ENCODE data around the gene QRFP.
"Not testable (repeated sequence)": the region's sequence is repeated elsewhere in the genome, so short reads cannot be mapped to it uniquely, and the experiment has no call there.

The QRFP gene

DNA sequence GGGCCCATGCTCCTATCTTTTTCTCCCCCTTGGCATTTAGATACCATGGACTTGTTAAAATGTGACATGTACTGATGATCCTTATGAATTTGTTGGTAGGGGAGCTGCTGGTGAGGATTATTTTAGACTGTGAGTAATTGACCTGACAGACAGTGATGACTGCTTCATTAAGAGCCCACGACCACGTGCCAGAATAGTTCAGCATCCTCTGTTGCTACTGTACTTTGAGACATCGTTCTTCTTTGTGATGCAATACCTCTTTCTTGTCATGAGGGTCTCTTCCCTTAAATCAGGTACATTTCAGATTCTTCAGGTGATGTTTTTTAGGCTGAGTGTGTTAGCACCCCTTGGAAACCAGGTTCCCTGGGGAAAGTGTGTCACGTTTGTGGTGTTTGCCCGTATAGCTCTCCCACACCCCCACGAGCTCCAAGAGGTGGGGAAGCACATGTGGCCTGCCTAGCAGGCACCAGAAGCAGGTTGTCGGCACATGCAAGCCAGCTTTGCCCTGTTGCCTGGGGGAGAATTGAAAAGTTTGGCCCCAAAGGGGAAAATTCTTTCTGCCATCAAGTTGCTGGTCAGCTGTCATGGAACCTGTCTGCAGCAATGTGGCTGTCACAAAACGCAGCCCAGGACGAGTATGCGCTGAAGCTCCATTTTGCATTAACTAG is 25.1 kb downstream of the QRFP start:
- DNase-seq (ENCODE audit: low read depth), result no peak

DNA sequence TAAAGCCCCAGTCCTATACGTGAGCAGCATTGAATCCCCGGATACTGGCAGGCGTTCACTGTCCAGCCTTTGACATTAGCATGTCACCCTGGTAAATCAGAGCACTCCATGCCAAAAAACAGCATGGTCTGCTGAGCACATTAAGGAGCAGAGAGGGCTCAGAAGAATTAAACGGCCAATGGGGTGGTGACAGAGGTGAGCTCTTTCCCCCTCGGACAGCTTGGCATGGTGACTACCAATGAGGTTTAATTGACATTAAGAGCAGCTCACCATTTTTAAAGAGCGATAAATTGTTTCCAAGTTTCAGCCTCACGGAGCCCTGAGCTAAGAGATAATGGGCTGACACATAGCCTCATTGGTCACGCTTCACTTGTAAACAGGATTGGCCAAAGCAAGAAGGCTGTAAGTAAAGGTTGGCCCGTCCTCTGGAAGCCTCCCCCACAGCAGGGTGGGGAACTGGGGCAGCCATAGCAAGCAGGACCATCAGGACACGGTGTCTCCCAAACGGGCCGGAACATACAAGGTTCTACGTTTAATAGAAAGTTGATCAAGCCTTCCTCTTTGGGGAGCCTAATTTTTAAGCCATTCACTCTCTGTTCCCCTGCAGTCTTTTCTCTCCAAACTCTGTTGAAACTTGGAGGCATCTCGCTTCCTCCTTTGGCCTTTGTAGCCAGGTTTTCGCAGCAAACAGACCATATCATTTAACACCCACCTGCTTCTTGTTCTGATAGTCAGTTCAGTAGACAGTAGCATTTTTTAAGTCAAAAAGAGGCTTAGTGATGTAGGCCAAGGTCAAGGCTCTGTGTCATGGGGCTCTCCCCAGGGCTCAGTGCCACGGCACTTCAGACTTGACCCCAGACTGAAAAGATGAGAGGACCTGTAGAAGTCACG is 25.9 kb downstream of the QRFP start:
- DNase-seq (ENCODE audit: low read depth), result no peak

DNA sequence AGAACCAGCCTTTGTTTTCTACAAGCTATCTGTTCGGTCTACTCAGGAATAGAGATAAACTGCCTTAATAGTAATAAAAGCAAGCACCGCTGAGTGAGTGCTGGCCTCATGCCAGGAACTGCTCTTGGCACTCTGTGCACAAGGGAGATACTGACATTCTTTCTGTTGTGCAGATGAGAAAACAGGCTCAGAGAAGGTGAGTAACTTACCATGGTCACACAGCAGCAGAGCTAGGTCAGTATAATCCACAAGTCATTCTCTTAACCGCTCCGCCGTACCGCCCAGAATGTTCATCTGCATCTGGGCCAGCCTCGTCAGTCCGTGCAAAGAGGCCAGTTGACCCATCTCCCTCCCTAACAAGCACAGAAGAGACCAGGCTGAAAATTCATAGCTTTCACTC is 27.4 kb downstream of the QRFP start:
- DNase-seq (ENCODE audit: low read depth), result no peak

DNA sequence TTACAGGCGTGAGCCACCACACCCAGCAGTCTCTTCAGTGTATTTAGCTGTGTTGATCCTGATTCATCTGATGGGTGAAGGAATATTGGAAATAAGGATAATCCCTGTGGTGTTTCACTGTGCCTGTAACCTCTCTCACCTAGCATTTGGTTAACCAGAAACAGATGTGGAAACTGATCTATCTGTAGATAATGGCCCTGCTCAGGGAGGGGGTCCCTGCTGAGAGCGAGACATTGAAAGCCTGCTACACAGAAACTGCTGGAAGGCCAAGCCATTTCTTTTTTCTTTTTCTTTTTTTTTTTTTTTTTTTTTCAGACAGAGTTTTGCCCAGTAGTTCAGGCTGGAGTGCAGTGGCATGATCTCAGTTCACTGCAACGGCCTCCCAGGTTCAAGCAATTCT is 28.4 kb downstream of the QRFP start:
- no peak for DNase-seq (ENCODE audit: low read depth)

DNA sequence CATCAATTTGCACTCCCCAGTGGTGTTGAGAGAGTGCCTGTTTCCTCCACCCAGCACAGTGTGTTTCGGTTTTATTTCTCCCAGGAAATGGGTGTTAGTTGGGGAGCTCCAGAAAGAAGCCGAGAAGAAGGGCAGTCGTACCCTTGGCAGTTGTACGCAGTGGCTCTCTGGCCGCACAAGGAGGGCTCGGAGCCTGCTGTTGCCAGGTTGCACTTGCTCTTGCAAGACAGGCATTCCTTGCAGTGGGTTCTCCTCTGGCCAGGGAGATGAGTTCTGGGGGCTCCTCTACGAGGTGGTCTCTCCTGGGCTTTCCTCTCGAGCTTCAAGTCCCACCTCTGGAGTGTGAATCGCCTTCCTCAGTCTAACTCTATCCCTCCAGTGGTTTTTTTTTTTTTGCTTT is 29.1 kb downstream of the QRFP start:
- DNase-seq (ENCODE audit: low read depth), result no peak

DNA sequence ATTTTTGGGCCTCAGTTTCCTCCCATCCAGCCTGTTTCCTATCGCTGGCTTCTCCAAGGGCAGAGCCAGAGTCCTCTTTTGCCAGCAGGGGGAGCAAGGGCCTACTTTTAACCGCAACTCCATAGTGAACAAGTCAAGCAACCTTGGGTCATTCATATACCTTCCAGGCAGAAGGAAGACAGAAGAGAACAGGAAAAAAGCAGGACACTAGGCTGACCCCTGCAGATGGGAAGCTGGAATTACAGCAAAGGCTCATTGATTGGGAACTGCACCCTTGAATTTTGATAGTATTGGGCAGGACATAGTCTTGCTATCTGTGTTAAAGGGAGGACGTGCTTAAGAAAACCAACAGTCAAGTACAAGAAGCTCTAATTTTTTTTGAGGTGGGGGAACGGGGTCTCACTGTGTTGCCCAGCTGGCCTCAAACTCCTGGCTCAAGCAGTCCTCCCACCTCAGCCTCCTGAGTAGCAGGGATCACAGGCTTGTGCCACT is 30.1 kb downstream of the QRFP start:
- DNase-seq (ENCODE audit: low read depth), result peak; percentile 97

DNA sequence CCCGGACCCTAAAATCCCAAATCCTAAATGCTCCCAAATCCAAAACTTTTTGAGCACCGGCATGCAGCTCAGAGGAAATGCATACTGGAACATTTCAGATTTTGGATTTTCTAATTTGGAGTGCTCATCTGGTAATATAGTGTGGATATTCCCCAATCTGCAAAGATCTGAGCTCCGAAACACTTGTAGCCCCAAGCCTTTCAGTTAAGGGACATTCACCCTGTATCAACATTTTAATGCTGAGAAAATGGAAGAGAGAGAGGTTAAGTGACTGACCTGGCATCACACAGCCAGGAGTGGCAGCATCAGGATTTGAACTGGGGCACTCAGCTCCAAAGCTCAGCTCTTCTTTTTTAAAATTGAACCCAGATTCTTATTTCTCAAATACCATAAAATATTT is 30.7 kb downstream of the QRFP start:
- no peak for DNase-seq (ENCODE audit: low read depth)

DNA sequence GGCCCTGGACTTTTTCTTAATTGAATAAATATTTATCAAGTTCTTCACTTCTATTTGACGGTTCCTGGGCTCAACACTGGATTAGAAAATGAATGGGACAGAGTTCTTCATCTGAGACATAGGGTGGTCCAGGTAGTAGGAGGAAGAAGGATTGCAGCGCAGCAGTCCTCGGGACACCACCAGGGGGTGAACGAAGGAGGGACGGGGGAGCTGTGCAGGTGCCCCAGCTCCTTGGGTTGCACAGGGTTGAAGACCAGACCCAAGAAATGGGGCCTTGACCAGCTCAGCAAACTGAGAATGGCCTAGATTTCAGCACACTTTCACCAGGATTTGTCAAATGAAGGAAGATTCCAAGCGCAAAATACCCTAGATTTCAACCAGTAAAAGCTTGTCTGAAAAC is 32.1 kb downstream of the QRFP start:
- DNase-seq (ENCODE audit: low read depth), result no peak

DNA sequence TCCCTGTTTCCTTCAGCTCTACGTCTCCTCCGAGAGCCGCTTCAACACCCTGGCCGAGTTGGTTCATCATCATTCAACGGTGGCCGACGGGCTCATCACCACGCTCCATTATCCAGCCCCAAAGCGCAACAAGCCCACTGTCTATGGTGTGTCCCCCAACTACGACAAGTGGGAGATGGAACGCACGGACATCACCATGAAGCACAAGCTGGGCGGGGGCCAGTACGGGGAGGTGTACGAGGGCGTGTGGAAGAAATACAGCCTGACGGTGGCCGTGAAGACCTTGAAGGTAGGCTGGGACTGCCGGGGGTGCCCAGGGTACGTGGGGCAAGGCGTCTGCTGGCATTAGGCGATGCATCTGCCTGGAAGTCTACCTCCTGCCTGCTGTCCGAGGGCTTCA is 33.9 kb downstream of the QRFP start:
- no peak for DNase-seq (ENCODE audit: low read depth)

DNA sequence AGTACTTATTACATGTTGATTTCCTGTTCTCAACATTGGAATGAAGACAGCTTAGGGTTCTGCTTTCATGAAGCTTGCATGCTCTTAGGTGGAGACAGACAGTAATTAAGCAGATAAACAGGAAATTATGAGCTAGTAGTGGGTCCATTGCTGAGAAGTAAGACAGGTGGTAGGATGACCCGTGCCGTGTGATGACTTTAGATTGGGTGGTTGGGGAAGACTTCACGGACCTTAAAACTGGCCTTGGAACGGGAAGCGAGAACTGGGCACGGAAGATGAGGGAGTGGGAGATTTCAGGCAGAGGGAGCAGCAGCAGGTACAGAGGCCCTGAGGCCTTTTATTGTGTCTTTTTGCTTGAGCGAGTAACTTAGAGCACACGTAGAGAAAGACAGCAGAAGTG is 34.4 kb downstream of the QRFP start:
- no peak for DNase-seq (ENCODE audit: low read depth)

DNA sequence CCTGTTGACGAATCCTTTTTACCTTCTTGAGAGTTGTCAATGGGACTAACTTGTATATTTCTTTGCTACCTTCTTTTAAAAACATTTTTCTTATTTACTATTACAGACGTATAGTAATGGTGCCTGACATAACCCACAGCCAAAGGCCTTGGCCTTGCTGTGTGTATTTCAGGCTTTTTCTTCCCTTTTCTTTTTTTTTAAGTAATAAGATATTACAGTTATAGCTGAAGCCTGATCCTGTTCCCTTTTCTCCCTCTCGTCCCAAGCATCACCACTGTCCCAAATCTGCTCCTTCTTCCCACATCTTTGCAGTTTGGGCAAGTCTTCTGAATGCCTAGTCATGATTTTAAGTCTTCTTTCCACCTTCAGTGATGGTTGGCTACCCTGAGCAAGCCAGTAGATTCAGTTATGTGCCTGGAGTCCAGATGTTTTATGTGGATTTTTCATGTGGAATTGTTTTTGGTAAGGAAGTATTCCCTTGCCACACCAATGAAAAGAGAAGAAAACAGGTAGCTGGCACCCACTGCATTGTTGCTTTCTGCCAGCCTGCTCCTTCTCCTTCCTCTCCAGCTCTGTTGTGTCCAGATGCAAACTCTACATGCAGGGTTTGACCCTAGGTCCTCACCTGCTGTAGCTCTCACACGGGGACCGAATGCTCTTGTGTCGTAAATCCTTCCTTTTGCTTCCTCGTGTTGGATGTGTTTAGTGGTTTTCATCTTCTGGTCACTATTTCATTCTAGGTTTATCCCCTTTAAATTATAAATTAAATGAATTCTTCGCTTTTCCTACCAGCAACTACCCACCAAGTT is 35.0 kb downstream of the QRFP start:
- no peak for DNase-seq (ENCODE audit: low read depth)

DNA sequence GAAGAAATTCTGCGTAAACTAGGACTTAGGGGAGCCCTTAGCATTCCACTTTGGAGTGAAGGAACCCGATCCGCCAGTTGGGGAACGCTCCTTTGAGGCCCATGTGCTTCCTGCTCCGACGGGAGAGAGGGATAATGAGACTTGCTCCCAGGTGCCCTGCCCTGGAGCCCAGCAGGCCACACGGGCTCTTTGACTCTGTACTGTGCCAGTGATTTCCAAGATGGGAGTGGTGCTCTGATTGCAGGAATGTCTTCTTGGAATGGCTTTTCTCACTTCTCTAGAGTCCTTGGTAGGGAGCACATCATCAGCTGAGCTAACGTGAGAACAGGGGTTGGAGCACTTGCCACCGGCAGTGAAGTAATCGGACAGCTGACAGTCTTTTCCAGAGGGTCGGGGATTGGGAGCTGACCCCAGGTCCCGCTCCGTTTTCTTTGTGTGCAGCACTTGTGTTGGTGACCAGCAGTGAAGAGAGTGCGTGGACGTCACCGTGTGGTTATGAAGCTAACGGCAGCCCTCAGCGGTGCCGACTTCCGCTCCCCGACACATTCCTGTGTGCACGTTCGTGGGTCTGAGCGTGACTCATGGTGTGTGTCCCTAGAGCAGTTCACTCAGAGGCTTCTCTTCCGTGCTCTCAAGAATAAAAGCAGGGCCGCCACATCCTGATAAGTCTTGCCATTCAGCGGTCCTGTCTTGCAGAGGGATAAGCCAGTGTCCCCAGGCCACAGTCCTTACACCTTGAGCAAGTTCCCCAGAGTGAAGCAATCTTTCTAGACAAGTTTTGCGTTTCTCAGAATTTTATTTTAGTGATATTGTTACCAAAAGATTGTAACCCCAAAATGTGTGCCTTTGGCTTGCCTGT is 35.9 kb downstream of the QRFP start:
- DNase-seq (ENCODE audit: low read depth), result peak; percentile 99

DNA sequence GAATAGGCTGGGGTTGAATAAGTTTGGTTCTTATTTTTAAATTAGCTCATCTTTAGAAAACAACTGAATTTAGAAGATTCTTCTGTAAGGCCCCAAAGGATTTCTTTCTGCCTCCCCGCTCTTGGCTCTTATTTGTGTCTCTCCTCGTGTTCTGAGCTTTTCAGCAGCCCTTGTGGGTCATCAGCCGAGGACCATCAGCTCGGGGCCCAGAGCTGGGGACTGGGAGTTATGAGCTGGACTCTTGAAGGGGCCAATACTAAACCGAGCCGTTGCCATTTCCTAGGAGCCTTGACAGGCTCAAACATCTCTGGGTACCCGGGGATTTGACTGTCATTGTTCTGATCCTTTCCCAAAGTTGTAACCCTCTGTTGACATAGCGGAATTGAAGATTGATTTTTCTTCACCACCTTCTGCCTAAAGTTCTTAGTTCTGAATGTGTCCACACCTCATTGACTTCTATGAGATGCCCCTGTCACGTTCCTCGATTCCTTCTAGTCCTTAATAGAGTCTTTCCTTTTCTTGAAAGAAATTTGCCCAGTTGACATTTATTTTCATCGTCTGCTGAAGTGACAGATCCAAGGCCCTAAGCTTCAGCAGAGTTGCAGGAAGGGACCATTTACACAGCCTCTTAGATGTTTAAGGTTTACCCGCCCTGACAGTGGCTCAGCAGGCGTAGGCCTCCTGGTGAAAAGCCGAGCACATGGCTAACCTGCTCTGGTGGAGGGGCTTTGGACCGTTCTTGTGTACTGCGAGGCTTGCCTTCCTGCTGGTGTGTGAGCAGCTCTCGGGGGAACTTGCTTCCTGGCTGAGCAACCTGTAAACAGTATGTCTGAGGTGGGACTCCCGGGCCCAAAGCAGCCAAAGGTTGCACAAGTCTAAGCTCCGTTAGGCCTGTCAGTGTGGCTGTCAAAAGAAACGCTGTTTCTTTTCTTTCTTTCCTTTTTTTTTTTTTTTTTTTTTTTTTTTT is 37.6 kb downstream of the QRFP start:
- DNase-seq (ENCODE audit: low read depth), result no peak

DNA sequence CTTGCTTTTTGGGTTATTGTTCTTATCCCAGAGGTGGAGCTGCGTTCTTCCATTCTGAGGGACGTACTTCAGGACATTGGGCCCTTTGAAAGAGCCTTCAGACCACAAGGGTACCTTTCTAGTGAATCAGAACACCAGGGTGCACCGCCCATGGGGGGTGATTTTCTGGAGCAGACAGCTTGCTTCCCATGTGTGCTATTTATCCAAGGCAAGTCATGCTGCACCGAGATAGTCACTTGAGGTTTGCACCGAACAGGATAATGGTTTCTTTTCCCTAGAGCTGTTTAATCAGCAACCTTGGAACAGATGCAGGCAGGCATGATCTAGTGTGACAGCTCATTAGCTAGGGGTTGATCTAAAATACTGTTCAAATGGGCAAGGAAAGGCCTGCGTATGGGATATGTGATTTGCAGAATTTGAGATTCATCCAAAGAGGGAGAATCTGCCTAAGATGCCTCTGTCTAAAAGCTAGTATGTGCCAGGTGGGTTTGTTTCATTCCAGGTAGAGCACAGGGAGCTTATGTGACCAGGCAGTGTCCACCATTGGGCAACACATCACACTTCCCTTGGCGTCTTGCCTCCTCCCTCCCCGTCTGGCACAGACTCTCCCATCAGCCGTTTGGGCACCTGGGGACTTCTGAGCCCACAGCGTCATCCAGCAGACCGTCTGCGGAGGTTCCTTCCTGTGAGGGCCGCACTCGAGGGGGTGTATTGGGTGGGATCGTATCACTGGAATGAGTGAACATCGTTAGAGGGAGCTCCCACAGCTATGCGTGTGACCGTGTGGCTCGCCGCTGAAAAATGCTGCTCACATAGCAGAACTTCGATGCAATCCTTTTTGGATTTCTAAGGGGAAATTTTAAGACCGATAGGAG is 38.5 kb downstream of the QRFP start:
- peak; percentile 86 for DNase-seq (ENCODE audit: low read depth)

DNA sequence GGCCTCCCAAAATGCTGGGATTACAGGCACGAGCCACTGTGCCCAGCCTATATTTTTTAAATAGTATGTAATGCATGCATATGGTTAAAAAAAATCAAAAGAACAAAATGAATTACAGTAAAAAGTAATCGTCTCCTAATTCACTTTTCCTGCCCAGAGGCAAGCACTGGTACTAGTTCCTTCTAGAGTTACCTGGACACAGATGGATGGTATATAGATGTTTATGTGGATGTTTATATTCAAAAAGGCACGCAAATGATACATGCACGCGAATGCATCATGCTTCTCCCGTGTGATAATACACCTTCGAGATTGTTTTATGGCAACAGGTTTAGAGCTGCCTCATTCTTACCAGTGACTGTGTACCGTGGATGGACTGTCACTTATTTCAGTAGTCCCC is 40.1 kb downstream of the QRFP start:
- no peak for DNase-seq (ENCODE audit: low read depth)

DNA sequence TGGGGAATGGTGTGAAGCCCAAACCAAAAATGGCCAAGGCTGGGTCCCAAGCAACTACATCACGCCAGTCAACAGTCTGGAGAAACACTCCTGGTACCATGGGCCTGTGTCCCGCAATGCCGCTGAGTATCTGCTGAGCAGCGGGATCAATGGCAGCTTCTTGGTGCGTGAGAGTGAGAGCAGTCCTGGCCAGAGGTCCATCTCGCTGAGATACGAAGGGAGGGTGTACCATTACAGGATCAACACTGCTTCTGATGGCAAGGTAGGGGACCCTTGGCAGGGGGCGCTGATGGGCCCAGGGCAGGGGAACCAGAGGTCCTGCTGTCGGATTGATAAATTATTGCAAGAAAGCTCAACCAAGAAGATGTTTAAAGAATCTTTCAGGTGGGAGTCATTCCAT is 41.8 kb downstream of the QRFP start:
- no peak for DNase-seq (ENCODE audit: low read depth)

DNA sequence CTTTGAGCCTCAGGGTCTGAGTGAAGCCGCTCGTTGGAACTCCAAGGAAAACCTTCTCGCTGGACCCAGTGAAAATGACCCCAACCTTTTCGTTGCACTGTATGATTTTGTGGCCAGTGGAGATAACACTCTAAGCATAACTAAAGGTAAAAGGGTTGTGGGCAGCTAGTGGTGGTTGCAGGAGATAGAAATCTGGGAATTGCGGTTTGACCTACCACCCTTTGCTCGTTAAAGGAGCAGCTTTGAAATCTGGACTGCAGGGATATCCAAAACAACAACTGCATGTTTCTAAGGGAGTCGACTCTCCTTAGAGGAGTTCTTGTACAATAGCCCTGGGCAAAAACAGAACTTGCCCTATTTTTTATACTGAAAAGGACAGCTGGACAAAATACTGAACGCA is 42.5 kb downstream of the QRFP start:
- DNase-seq (ENCODE audit: low read depth), result peak; percentile 76

DNA sequence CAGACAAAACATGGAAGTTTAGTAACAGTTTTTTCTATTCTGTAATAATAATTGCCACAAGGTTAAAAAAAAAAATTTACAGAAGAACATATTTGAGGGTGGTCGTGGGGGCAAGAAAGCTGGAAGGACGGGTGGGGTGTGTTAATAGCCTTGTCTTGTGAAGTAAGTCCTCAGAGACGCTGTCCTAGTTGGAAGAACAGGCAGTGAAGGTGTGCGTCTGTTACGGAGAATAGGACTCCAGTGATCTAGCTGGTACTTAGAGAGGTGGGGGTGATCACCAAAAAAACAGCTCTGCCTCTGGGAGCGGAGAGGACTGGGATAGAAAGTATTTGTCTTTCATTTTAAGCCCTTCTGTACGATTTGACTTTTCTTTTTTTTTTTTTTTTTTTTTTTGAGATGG is 43.8 kb downstream of the QRFP start:
- DNase-seq (ENCODE audit: low read depth), result no peak

DNA sequence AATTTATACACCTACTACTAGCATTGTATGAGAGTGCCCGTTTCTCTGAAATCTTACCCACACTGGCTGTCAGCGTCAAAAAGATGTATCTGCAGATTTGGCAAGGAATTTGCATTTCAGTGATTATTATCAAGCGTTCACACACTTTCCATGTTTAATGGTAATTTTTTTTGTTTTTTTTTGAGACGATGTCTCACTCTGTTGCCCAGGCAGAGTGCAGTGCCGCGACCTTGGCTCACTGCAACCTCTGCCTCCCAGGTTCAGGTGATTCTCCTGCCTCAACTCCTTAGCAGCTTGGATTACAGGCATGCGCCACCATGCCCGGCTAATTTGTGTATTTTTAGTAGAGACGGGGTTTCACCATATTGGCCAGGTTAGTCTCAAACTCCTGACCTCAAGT is 47.3 kb downstream of the QRFP start:
- DNase-seq (ENCODE audit: low read depth), result no peak

DNA sequence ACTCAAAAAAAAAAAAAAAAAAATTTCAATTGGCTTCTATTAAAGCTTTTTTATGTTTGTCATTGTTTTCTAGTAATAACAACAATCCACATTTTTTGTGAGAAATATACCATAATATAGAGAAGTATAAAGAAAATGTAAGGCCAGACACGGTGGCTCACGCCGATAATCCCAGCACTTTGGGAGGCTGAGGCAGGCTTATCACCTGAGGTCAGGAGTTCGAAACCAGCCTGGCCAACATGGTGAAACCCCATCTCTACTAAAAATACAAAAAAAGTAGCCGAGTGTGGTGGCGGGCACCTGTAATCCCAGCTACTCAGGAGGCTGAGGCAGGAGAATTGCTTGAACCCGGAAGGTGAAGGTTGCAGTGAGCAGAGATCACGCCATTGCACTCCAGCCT is 48.1 kb downstream of the QRFP start:
- not testable (repeated sequence) for DNase-seq (ENCODE audit: low read depth)

Measured in ELR (cell line).